HG02571 (cell line): ENCODE measurements around the gene FBN2.
"Not testable (repeated sequence)": the region's sequence is repeated elsewhere in the genome, so short reads cannot be mapped to it uniquely, and the experiment has no call there.

Experiments used
- ATAC-seq: cut with Tn5 transposase; IDR thresholded peaks from one replicate; pipeline ENCODE4 v1.9.1; 2021; ENCODE audit warnings: mild to moderate bottlenecking, moderate library complexity; ENCODE audit not compliant: unreplicated experiment

Gene FBN2

DNA sequence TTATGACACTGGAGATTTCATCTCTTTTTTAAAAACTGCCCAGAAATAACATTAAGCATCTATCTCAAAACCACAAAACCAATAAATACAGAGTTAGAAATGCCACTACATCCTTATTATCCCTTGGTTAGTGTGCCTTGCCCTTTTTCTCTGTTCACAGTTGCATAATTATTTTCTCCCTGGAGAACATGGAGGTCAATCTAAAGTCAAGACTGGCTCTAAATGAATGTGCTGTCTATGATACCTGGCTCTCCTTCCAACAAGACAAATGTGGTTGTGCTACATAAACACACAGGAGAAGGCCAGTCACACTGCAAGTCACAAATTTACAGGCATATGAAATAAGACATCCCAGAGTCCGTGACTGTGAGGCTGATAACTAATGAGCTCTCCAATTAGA, 2.8 kb downstream of the FBN2 start:
- ATAC-seq: no peak

DNA sequence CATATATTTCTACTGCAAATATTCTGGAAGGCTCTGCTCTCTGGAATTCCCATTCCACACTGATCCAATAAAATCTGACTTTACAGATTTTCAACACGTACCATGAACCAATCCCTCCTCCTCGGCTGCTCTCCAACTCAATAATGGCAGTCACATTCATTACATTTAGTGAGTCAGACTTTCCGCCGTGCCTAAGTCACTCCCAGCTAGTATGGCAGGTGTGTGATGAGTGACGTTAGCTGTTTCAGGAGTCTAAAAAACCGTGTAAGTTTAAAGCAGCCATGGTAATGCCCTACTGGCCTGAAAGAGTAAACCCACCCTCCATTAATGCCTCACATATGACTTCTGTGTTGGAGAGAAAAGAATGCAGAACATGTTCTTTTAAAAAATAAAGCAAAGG, 3.3 kb downstream of the FBN2 start:
- no peak for ATAC-seq

DNA sequence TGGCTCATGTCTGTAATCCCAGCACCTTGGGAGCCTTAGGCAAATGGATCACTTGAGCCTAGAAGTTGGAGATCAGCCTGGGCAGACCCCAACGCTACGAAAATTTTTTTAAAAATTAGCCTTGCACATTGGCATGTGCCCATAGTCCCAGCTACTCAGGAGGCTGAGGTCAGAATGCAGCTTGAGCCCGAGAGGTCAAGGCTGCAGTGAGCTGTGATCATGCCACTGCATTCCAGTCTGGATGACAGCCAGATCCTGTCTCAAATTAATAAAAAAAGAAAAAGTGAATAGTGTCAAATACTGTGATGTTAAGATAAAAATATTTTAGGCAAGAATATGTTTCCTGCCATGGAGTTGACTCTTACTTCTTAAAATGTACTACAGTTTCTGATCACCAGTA, 5.3 kb downstream of the FBN2 start:
- ATAC-seq: no peak

DNA sequence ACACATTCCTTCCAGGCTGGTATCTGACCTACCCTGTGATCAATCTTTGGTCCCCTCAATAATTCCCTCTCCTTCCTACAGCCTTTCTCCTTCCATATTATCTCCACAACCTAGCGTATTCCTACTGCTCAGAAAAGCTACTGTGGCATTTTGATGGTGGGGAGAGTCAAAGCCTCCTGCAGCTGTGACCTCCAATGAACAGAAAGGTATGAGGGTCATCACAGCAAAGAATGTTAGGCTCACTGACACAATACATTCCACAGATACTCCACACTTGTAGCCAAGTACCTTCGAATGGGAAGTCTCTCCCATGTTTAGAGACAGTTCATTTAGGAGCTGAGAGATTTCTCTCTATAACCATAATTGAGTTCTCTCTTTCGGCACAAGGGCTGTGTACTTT, 5.9 kb downstream of the FBN2 start:
- no peak for ATAC-seq

DNA sequence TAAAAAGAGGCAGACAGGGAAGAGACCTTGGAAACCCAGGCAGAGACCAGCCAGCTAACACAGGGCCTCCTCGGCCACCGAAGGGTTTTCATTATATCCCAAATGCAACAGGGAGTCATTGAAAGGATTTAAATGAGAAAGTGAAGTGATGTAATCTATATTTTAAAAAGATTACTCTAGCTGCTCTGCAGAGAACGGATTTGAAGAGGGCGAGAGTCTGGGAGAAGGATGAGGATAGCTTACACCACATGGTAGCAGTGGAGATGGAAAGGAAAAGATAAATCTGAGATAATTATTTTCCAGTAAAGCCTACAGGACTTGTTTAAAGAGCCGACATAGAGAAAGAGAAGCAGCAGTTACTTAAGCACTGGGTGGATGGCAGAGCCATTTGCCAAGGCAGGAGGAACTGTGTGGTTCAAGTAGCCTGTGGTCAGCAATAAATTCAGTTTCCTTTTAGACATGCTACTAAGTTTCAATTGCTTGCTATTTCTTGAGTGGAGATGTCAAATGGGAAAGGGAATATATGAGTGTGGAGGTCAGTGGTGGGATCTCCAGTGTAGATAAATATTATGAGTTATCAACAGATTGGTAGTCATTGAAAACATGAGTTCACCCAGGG, 9.3 kb downstream of the FBN2 start:
- ATAC-seq: no peak

DNA sequence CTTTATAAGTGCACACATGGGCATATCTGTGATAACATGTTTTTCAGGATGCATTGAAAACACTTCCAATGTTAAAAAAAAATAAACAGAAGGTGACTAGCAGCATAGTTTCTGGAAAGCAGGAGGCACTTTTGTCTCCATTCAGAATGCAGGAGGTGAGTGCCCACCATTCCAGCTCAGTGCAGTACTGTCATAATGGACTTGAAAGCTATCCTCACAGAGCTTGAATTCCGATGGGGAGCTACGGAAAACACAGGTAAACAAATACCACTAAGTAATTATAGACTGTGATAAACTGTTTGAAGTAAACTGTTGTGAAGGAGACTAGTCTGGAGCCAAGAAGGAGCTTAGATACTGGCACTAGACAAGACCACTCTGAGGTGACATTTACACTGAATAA, 9.9 kb downstream of the FBN2 start:
- ATAC-seq: no peak

DNA sequence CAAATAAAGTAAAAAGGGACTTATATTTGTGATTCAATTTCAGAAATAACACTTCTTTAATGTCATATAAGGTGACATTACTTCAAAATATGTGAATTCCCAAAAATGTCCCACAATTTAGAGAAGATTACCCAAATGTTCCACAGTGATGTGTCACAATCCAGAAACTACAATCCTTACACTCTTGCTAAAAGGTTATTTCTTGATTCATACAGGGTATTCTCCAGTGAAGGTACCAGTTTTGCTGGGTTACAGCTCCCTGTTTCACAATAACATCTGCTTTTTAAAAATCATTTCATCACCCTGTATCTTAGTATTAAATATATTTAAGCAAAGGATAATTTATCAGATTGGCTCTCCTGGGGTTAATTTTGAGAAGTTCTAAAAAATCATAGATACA, 11.0 kb downstream of the FBN2 start:
- no peak for ATAC-seq

DNA sequence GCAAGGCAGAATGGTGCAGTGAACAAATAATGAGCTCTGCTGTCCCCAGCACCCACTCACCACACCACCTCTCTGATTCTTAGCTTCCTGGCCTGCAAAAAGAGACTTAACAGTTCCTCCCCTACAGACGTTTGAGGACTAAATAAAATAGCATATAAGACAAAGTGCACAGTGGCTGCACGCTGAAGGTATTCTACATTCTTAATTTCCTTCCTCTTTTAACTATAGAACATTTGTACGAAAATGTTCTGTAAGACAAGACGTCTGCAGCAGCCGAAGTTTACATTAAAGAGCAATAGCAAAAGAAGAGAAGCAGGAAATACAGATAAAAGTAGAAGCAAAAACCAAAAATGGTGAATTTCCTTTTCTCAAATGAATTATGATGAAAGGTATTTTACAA, 15.7 kb downstream of the FBN2 start:
- no peak for ATAC-seq

DNA sequence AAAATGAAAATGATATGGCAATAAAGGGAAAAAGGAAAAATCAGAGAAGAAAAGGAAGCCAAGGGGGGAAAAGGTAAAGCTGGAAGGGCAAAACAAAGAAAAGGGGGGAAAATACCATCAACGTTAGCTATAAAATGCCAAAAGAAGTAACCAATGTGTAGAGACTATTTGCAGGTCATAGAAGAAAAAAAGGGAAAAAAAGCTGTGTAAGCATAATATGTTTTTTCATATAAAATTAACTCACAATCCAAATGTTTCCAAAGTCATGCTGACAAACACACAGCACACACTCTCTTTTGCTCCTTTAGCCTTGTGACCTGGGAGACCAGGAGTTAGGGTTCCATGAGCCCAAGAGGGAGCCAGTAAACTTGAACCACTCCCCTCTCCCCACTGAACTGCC, 18.2 kb downstream of the FBN2 start:
- no peak for ATAC-seq

DNA sequence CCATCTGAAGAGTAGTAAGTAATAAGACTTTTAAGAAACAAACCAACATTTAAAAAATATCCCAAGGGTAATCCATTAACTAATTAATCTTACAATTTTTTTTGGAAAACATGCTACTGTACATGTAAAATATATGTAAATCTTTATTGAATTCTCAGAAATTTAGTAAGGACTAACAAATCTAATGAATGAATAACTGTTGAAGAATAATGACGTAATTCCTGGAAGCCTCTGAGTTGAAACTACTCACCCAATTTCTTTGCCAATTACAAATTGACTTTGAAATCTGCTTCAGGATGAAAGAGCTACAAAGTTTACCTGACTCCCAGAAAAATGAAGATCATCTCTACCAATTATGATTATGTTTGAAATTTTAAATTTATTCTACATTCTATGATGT, 21.1 kb downstream of the FBN2 start:
- no peak for ATAC-seq

DNA sequence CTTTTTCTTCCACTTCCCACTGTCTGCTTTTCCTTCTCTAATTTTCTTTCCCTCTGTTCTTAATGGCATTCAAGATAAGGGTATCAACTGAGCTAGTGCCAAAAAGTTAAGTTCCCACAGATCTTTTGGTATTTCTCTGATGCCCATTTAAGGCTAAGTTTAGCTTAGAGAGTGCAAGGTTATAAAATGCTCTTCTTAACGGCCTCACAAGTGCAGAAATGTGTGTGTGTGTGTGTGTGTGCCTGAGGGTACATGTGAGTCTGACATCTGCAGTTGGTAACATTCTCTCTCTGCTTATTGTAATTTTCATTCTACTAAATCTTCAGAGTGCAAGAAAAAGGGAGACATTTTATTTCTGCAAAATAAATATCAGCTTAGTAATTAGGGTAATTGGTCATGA, 24.2 kb downstream of the FBN2 start:
- ATAC-seq: no peak

DNA sequence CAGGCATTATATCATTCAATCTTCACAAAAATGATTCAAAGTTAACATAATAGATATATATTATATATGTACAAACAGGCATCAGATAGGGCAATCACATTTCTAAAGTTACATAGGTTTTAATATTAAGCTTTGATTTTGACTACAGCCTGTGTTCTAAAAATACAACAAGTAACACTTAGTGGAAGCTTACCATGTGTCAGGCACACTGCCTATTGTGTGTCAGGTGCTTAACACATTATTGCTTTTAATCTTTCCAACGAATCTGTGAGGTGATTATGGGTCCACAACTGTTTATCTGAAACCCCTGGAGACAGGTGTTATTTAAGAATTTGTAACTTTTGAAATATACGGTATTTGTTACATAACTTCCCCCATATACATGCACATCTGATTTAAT, 25.2 kb downstream of the FBN2 start:
- ATAC-seq: no peak

DNA sequence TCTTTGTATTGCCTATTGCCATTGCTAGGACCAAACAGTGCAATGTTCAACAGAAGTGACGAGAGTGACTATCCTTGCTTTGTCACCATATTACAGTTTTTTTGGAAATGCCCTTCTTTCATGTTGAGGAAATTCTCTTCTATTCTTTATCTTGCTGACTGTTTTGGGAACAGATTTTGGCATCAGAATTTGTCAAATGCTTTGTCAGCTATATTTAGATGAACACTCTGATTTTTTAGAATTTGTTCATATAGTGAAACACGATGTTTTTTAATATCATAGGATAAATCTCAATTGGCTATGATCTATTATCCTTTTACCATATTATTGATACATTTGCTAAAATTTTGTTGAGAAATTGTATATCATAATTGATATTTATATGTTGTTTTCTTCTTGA, 31.4 kb downstream of the FBN2 start:
- ATAC-seq: no peak

DNA sequence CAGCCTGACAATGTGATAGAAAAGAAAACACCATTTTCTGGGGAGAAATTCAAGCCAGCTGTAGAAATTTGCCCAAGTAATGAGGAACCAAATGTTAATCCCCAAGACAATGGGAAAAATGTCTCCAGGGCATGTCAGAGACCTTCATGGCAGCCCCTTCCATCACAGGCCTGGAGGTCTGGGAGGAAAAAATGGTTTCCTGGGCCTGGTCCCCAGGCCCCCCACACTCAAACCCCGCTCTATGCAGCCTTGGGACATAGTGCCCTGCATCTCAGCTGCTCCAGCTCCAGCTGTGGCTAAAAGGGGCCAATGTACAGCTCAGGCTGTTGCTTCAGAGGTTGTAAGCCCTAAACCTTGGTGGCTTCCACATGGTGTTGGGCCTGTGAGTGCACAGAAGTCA, 34.3 kb downstream of the FBN2 start:
- ATAC-seq: not testable (repeated sequence)

DNA sequence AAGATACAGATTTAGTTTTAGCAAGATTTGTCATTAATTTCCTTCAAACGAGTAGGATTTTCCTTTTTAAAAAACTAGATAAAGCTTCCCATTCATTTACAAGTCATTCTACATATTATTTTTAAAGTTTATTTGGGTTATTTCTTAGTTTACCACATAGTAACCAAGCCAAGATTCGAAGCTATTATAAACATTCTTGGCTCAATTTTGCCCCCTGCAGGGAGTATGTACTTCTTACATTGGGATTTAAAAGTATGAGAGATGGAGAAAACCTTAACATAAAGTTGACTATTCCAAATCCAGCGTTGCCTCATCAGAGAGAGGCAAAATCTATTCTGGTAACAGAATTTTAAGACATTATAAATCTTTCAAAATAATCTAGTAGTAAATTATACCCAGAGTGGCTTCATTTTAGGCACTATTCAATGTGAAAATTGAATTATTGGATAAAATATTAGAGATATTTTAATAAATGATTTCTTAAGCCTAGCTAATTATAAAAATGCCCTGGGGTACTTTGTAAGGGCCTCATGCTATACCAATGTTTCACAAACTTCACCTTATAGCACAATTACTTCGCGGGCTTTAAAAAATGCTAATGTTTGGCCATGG, 39.1 kb downstream of the FBN2 start:
- no peak for ATAC-seq

DNA sequence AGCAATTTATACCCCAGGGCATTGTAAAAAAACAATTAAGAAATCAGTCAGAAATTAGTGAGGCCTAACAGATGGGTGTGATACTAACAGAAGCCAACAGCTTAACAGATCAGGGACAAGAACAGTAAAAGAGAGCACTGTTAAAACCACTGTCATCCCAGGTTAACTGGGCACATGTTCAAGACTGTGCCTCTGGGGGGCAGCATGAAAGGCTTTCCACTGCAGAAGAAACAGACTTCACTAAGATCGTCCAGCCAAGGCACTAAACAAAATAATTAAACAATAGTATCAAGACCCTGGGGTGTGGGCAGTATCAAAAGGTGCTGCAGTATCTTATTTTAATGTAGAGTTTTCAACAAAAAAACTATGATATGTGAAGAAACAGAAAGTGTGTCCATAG, 43.5 kb downstream of the FBN2 start:
- ATAC-seq: no peak

DNA sequence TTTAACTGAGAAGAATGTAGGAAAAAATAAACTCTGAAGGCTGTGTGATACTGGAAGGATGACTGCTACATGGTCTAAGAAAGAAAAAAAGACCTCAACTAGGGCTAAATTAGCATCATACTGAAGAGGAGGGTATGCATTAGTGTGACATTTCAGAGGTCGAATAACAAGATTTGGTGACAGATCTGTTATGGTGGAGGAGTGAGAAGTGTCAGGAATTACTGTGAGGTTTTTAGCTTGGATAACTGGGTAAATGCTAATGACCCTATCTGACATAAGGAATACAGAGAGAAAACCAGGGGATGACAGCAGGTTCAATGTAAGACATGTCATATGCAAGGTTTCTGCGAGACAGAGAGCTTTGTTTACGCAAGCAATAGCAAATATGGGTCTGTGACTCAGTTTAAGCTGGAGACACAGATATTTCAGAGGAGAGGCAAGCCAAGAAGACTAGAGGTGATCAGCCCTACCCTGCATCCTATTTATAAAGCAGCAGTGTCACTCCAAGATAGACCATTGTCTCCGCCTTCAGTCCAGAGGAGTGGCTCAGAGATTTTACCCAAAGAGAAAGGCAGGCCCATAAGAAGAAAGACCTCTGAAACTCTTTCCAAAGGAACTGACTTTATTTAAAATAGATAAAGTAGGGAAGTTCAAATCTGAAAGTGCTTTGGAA, 44.3 kb downstream of the FBN2 start:
- no peak for ATAC-seq

DNA sequence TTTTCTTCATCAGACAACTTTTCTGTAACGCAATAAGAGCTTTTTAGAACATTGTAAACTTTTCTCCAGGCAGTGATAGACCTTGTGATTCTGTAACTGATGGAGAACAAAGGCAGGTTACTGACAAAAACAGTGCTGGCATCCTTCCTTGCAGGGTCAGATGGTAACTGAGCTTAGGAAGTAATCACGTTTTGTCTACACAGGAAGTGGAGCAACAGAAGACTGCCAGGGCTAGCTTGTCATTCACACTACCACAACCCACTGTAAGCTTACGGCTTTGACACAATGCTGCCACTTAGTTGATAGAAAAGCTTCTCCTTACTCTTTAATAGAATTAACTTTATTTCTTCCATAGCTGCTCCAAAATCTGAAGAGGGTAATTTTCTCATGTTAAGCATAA, 46.8 kb downstream of the FBN2 start:
- ATAC-seq: no peak

DNA sequence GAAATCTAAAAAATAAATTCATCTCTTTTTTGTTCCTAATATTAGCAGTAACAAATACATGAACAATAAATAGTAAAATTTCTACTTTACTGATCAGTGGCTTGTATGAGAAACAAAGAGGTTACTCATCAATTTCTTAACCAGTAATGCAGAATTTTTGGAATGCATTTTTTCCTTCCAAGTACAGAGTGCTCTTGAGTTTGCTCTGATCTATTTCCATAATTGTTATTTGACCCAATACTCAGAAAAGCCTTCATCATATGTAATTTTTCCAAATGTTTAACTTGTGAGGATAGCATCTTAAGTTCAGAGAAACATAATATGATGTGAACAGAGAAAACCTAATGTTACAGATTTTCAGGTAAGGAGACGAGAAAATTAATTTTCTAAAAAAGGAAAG, 47.3 kb downstream of the FBN2 start:
- no peak for ATAC-seq

DNA sequence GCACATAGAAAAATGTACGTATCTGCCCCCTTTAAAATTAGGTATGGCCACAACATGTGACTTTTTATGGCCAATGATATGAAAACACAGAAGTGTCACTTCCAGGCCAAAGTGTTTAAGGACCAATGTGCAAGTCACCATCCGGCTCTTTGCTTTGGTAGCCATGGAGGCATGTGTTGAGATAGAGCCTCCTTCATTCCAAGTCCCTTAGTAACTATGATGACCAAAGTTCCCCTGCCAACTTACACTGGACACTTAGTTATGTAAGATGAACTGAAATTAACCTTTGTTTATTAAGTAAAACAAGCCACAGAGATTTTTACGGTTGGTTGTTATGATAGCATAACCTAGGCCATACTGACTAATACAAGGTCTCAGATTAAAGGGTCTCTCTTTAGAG, 51.0 kb downstream of the FBN2 start:
- ATAC-seq: no peak

DNA sequence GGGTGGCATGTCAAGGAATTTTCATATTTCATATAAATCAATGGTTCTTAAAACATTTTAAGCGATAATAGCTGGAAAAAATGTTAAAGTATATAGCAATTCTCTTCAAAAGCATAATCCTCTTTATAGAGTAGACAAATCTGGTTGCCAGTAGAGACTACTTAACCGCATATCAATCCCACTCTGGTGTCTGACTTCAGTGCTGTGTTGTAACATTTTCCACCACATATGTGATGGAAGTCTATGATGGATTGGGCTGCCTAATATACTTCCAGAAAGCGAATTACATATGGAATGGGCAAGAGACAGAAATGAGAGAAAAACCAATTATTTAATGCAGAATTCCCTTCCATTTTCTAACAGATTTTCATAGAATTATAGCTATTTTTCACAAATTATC, 54.3 kb downstream of the FBN2 start:
- ATAC-seq: no peak

DNA sequence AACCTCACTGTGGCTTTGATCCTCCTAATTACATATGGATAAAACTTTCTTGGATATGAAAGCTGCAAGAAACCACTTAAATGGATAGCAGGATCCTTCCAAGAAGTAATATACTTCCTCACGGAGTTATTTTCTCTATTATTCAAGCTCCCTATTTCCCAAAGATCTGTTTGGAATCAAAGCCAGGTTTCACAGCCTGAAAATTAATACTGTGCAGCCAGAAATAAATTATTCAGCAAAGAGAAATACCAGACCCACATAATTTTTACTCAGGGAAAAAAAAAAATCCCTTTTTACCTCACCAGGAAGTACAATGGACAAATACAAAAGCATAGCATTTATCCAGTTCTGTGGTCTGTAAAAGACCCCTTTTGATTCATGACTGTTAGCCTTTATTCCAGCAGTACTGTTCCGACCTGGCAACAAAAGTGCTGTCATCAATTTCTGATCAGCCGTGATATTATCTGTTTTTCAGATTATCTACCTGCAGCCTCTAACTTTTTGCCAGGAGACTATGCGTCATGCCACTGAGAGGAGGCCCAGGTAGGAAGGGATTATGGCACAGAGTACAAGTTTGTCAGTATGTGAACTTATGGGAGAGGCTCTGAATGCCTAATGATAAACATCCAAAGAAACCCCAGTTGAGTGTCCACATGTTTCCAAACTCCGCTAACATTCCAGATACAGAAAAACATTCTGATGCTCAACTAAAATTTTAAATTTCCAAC, 57.0 kb downstream of the FBN2 start:
- ATAC-seq: no peak
